Prostate gland (tissue), 2 donors: ENCODE results near the gene HOXA1. TPM values are rescaled to one million over a fixed set of nuclear protein-coding genes. Genes with fewer than 3 reads are reported as not detected.

Experiments used
- DNase-seq: peaks from one replicate; pipeline ENCODE4 v3.0.0-alpha.2; 2019; ENCODE audit warnings: low spot score
- H3K27ac ChIP-seq, 2 donors: fragments of 200-600 bp; sonication (generic); 2 replicates each; pipeline ENCODE4 v1.5.1; 2017 to 2019
- H3K27me3 ChIP-seq: fragments of 200-600 bp; sonication (generic); replicated peaks from 2 replicates; pipeline ENCODE4 v1.5.1; 2019; ENCODE audit not compliant: insufficient read depth
- H3K36me3 ChIP-seq, 2 donors: fragments of 200-600 bp; sonication (generic); 1 replicate in 1 of 2; 2 replicates in 1 of 2; pipeline versions ENCODE4 v1.5.1 to v1.8.1; 2017 to 2019
- H3K4me1 ChIP-seq: fragments of 200-600 bp; sonication (generic); replicated peaks from 2 replicates; pipeline ENCODE4 v1.5.1; 2019
- H3K4me3 ChIP-seq, 2 donors: fragments of 200-600 bp; sonication (generic); 2 replicates each; pipeline ENCODE4 v1.5.1; 2017 to 2019
- H3K9me3 ChIP-seq: fragments of 200-600 bp; sonication (generic); 2 replicates; pipeline ENCODE4 v1.5.1; 2017
- POLR2A ChIP-seq: fragments of 450-650 bp; IDR thresholded peaks from one replicate; pipeline ENCODE4 v1.6.1; 2016; ENCODE audit warnings: antibody characterized with exemption, mild to moderate bottlenecking
- POLR2AphosphoS5 ChIP-seq: sonication (generic); formaldehyde crosslinking; IDR thresholded peaks from one replicate; pipeline ENCODE4 v1.6.1; 2017; ENCODE audit warnings: antibody characterized with exemption
- WGBS: methylation state at CpG from one replicate; pipeline ENCODE4 v1.1.5; 2018; 5-methylcytosine and 5-hydroxymethylcytosine counted together
- intact Hi-C: fragments of 100-400 bp; cut with DNase I; formaldehyde crosslinking; loops from one replicate; pipeline ENCODE4 v1.14.2; 2022
- total RNA-seq, 2 donors: library from RNA; depleted of rRNA; stranded (reverse); fragments of >200 nt; gene quantifications; one replicate each; pipeline ENCODE4 v1.1.0, GENCODE V29; 2016
- TF ChIP-seq, protein P1 (sequence below), 4 experiments: fragments of 200-600 bp in 2 of 4; fragments of 450-650 bp in 2 of 4; sonication (generic) in 2 of 4; IDR thresholded peaks; 1 replicate in 3 of 4; 2 replicates in 1 of 4; pipeline ENCODE4 v1.5.1; 2016 to 2019; ENCODE audit warnings: antibody characterized with exemption in 4 of 4, mild to moderate bottlenecking in 2 of 4, moderate library complexity in 2 of 4

The HOXA1 gene
- total RNA-seq, 2 donors from 2014 or later = 2.1 TPM; not detected in 1

DNA sequence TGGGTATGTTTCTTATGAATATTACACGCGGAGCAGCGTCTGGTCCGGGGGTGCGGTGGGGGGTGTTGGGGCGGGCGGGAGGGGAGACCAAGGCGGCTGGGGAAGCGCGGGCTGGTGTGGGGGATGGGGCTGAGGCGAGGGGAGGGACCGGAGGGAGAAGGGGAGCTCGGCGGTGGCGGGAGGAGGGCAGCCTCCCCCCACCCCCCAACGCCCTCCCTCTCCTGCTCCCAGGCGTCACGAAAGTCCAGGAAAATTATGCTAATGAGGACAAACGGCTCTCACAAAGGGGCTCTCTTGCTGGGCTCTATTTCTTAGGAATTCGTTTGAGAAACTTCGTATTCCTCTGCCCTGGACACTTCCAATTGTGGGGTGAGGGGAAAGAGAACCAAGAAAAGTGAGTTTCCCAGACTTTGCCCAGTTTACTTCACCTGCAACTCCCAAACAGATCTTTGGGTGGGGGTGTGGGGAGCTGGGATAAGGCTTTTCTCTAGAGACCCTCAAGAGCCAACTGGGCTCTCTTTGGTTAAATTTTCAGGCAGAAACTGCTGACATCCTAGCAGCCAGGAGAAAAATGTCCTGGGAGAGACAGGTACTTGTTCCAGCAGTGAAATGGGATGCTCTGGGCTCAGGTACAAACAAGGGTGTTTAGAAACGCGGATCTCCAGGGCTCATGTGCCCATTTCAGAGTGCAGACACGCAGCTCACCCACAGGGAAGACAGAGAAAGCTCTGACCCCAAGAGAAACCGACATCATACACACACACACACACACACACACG lies 18.4 kb upstream of the HOXA1 start:
- no peaks in the 10 kb centered on the region for H3K36me3 ChIP-seq
- TF ChIP-seq POLR2AphosphoS5 (no peak), POLR2A (no peak)
- TF ChIP-seq, protein P1, sequence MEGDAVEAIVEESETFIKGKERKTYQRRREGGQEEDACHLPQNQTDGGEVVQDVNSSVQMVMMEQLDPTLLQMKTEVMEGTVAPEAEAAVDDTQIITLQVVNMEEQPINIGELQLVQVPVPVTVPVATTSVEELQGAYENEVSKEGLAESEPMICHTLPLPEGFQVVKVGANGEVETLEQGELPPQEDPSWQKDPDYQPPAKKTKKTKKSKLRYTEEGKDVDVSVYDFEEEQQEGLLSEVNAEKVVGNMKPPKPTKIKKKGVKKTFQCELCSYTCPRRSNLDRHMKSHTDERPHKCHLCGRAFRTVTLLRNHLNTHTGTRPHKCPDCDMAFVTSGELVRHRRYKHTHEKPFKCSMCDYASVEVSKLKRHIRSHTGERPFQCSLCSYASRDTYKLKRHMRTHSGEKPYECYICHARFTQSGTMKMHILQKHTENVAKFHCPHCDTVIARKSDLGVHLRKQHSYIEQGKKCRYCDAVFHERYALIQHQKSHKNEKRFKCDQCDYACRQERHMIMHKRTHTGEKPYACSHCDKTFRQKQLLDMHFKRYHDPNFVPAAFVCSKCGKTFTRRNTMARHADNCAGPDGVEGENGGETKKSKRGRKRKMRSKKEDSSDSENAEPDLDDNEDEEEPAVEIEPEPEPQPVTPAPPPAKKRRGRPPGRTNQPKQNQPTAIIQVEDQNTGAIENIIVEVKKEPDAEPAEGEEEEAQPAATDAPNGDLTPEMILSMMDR (IDR thresholded peaks at IDR 0.05) = no peak
- H3K4me3 ChIP-seq = peak overlapping the region; percentile 50
- peaks cover 3% of the 10 kb centered on the region for H3K4me1 ChIP-seq
- intact Hi-C loops = loop anchor here (2.0 kb wide), 1 partner anchor 17 kb away; no protein-coding TSS in a partner anchor
- peak overlapping the region; percentile 80 to 87 for H3K27ac ChIP-seq
- no peaks in the 10 kb centered on the region for H3K27me3 ChIP-seq
- 19% methylated on average over 18 of the region's 26 CpGs for WGBS
- H3K9me3 ChIP-seq = no peaks in the 10 kb centered on the region
- peak; percentile 56 for DNase-seq

DNA sequence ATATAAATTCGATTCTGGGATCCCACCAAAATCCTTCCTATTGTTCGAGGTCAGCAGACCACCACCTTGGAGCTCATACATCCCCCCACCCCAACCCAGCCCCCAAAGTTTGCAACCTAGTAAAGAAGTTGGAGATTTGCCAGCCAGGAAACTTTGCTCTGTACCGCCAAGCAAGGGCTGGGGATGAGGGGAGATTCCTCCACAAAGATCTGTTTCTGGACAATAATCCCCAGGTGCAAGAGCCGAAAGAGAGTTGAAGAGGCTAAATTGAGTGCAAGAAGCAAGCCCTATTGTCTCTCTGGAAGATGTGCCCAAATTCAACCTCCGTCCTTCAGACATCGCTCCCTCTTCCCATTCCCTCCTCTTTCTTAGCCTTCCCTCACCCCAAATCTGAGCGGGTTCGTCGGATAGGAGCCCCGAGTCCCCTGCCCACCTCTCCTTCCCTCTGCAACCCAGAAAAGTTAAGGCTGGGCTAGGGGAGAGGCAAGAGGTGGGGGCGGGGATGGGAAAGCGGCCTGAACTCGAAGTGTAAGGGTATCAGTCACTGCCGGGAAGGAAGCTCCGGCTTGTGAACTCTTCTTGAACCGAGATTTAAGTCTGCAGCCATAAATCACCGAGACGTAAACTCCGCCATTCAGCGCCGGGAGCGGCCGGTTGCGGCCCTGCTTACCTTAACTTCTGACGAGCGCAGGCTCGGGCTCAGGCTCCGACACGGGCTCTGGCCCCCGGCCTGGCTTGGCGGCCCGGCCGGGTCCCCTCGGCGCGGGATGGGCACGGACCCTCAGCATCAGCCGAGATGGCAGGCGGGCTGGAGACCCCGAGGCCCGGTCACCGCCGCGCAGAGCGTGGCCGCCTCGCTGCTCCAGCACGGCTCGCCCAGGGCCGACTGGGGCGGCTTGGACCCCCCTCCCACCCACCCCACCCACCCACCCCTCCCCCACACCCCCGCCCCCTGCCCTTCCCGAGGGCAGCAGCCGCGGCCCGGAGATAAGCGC lies 17.5 kb upstream of the HOXA1 start:
- intact Hi-C loops = loop anchor here (2.0 kb wide), 1 partner anchor 16 kb away; no protein-coding TSS in a partner anchor
- TF ChIP-seq, protein P1 (IDR thresholded peaks at IDR 0.05) = no peak
- TF ChIP-seq POLR2AphosphoS5 = peak; percentile 80
- peak; percentile 65 for TF ChIP-seq POLR2A
- H3K9me3 ChIP-seq = no peaks in the 10 kb centered on the region
- H3K36me3 ChIP-seq = no peaks in the 10 kb centered on the region
- no peaks in the 10 kb centered on the region for H3K27me3 ChIP-seq
- WGBS = 16% methylated on average over 30 of the region's 57 CpGs
- peaks cover 3% of the 10 kb centered on the region for H3K4me1 ChIP-seq
- peak; percentile 80 for DNase-seq
- H3K27ac ChIP-seq = peak overlapping the region; percentile 80 to 87
- H3K4me3 ChIP-seq = peak overlapping the region; percentile 50

DNA sequence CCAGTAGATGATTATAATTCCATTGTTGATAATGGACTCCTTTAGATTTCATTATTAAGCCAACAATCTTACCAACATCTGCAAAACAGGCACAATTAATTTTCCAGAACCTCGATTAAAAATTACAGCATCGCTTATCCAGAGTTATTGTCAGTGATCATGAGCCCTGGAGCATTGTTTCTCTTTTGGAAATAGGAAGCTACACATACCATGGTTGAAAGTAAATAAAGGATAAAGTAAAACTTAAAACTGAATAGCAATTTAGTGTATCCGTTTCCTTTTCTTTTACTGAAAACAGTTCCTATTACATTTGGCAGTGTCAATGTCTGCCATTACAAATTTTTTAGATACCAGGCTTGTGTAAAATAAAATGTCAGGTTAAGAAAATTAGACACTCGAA lies 16.6 kb upstream of the HOXA1 start:
- Histone ChIP-seq H3K9me3 (no peaks in the 10 kb centered on the region), H3K4me3 (no peak overlapping the region), H3K4me1 (peaks cover 3% of the 10 kb centered on the region), H3K36me3 (no peaks in the 10 kb centered on the region), H3K27me3 (no peaks in the 10 kb centered on the region), H3K27ac (peak overlapping the region; percentile 64 to 87)
- TF ChIP-seq POLR2AphosphoS5 = no peak
- TF ChIP-seq, protein P1 (IDR thresholded peaks at IDR 0.05) = no peak
- no peak for TF ChIP-seq POLR2A
- intact Hi-C loops = loop anchor here (2.0 kb wide), 1 partner anchor 16 kb away; no protein-coding TSS in a partner anchor
- no peak for DNase-seq
- 35% methylated on average over 4 of the region's 4 CpGs for WGBS

DNA sequence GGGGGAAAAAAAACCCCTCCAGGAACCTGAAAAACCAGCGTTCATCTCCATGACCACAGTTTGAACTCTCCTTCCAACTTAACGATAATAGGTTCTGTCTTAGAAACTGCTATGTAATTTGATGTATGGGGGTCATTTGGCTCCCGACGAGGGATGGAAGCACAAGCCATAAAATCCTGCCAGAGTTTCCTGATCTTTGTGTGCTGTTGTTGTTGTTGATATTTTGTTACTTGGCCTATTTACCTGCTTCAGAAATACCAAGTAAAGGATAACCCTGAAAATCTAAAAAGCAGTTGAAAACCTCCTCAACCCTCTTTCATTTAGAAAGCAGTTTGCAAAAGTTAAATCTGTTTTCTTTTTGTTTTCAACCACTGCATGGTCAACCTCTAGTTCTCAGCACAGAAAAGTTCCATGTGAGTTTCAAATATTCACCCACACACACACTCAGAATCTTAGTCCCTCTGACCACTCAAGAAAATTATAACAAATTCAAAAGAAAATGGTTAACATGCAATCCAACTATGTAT lies 16.0 kb upstream of the HOXA1 start:
- Histone ChIP-seq H3K9me3 (no peaks in the 10 kb centered on the region), H3K4me3 (no peak overlapping the region), H3K27me3 (no peaks in the 10 kb centered on the region), H3K27ac (peak overlapping the region; percentile 54 to 64), H3K4me1 (peaks cover 3% of the 10 kb centered on the region), H3K36me3 (no peaks in the 10 kb centered on the region)
- WGBS = 18% methylated on average over 4 of the region's 4 CpGs
- TF ChIP-seq, protein P1 (IDR thresholded peaks at IDR 0.05) = no peak
- TF ChIP-seq POLR2AphosphoS5 = no peak
- TF ChIP-seq POLR2A = no peak
- intact Hi-C loops = loop anchor here (2.0 kb wide), 1 partner anchor 15 kb away; no protein-coding TSS in a partner anchor
- no peak for DNase-seq
